SK-N-SH (cell line): ENCODE measurements around the gene PCMT1. TPM values are rescaled to one million over a fixed set of nuclear protein-coding genes. Genes with fewer than 3 reads are reported as not detected.

Experiments used
- CTCF ChIA-PET: fragments of 300-600, 350-600 bp; formaldehyde crosslinking; extraction: SDS; loops from one replicate; lab custom pipeline; 2021; lab: Yijun Ruan, JAX
- POLR2A ChIA-PET: fragments of 350-600 bp; sonication (Branson Sonifier 250); formaldehyde crosslinking; extraction: SDS; loops from one replicate; lab custom pipeline; 2020; ENCODE audit warnings: antibody characterized with exemption, inconsistent platforms; lab: Yijun Ruan, JAX
- DNase-seq: peaks from one replicate; pipeline ENCODE4 v3.0.0; 2012
- H2AFZ ChIP-seq: fragments of 200-600 bp; sonication (generic); 2 replicates; pipeline ENCODE4 v1.8.1; 2016; ENCODE audit warnings: antibody characterized with exemption, mild to moderate bottlenecking, low read depth
- H3F3A ChIP-seq: fragments of 200-600 bp; sonication (generic); replicated peaks from 2 replicates; pipeline ENCODE3; 2016; ENCODE audit warnings: antibody characterized with exemption, mild to moderate bottlenecking; ENCODE audit not compliant: insufficient read depth
- H3K27ac ChIP-seq, 2 experiments: fragments of 200-500 bp in 1 of 2; fragments of 200-600 bp in 1 of 2; sonication (Bioruptor generic) in 1 of 2; sonication (generic), shearing (Covaris generic) in 1 of 2; 2 replicates each; pipeline versions ENCODE4 v1.5.1 to v1.6.1; 2014 to 2016; ENCODE audit warnings: low read depth in 2 of 2, inconsistent platforms in 1 of 2, low read length in 1 of 2, mild to moderate bottlenecking in 1 of 2, mixed read lengths in 1 of 2
- H3K27me3 ChIP-seq: fragments of 200-600 bp; sonication (generic), shearing (Covaris generic); 2 replicates; pipeline ENCODE4 v1.6.1; 2016; ENCODE audit warnings: mixed run types; ENCODE audit not compliant: insufficient read depth
- H3K36me3 ChIP-seq, 2 experiments: fragments of 200-500 bp in 1 of 2; fragments of 200-600 bp in 1 of 2; sonication (Bioruptor generic) in 1 of 2; sonication (generic) in 1 of 2; replicated peaks in 1 of 2; 2 replicates each; pipeline versions ENCODE3 to v1.5.1; 2014 to 2016; ENCODE audit warnings: low read length in 1 of 2, mild to moderate bottlenecking in 1 of 2; ENCODE audit not compliant: insufficient read depth in 2 of 2, control insufficient read depth in 1 of 2
- H3K4me1 ChIP-seq, 2 experiments: fragments of 200-500 bp in 1 of 2; fragments of 200-600 bp in 1 of 2; sonication (Bioruptor generic) in 1 of 2; sonication (generic), shearing (Covaris generic) in 1 of 2; 2 replicates each; pipeline versions ENCODE4 v1.5.1 to v1.6.1; 2014 to 2016; ENCODE audit warnings: low read depth in 1 of 2, low read length in 1 of 2, mixed run types in 1 of 2; ENCODE audit not compliant: insufficient read depth in 2 of 2, control insufficient read depth in 1 of 2
- H3K4me2 ChIP-seq: fragments of 200-600 bp; sonication (generic), shearing (Covaris generic); 2 replicates; pipeline ENCODE4 v1.6.1; 2017; ENCODE audit warnings: mixed run types
- H3K4me3 ChIP-seq, 2 experiments: fragments of 200-500 bp in 1 of 2; fragments of 200-600 bp in 1 of 2; sonication (Bioruptor generic) in 1 of 2; sonication (generic), shearing (Covaris generic) in 1 of 2; 2 replicates each; pipeline versions ENCODE4 v1.5.1 to v1.8.1; 2014 to 2016; ENCODE audit warnings: low read depth in 2 of 2, inconsistent platforms in 1 of 2, low read length in 1 of 2, mild to moderate bottlenecking in 1 of 2, mixed read lengths in 1 of 2, moderate library complexity in 1 of 2
- H3K79me2 ChIP-seq: fragments of 200-600 bp; sonication (generic); 2 replicates; pipeline ENCODE4 v1.8.1; 2017; ENCODE audit warnings: mild to moderate bottlenecking; ENCODE audit not compliant: insufficient read depth
- H3K9ac ChIP-seq: fragments of 200-600 bp; sonication (generic); 2 replicates; pipeline ENCODE4 v1.6.1; 2017; ENCODE audit warnings: mixed run types
- H3K9me2 ChIP-seq: fragments of 200-600 bp; sonication (generic); 2 replicates; pipeline ENCODE4 v1.6.1; 2017; ENCODE audit warnings: mixed run types
- H3K9me3 ChIP-seq: fragments of 200-600 bp; sonication (generic); 2 replicates; pipeline ENCODE4 v1.6.1; 2017; ENCODE audit warnings: mixed run types, mild to moderate bottlenecking, moderate library complexity
- H4K20me1 ChIP-seq: fragments of 200-600 bp; sonication (generic); 2 replicates; pipeline ENCODE4 v1.6.1; 2017; ENCODE audit warnings: mild to moderate bottlenecking, mixed run types; ENCODE audit not compliant: insufficient read depth
- CHD2 ChIP-seq: fragments of 150-350 bp; IDR thresholded peaks from 2 replicates; pipeline ENCODE4 v1.6.1; 2018; ENCODE audit warnings: low read length; ENCODE audit not compliant: partially characterized antibody
- CTCF ChIP-seq: fragments of 200-600 bp; sonication (generic); IDR thresholded peaks from 2 replicates; pipeline ENCODE4 v1.6.1; 2017; ENCODE audit warnings: antibody characterized with exemption, mild to moderate bottlenecking, moderate library complexity
- EP300 ChIP-seq, 2 experiments: IDR thresholded peaks; 2 replicates each; pipeline versions ENCODE4 v1.4.0 to v1.6.1; 2012; ENCODE audit warnings: borderline replicate concordance in 1 of 2, low read depth in 1 of 2, low read length in 1 of 2
- FOSL2 ChIP-seq: IDR thresholded peaks from 2 replicates; pipeline ENCODE4 v1.4.0; 2012; ENCODE audit warnings: low read depth, mild to moderate bottlenecking, moderate library complexity, borderline replicate concordance
- FOXJ3 ChIP-seq: sonication (generic); formaldehyde crosslinking; IDR thresholded peaks from 2 replicates; pipeline ENCODE4 v1.5.1; 2020; ENCODE audit warnings: mild to moderate bottlenecking, missing genetic modification reagents
- FOXM1 ChIP-seq: IDR thresholded peaks from 2 replicates; pipeline ENCODE4 v1.4.0; 2012; ENCODE audit warnings: low read depth, mild to moderate bottlenecking
- GABPA ChIP-seq: IDR thresholded peaks from 2 replicates; pipeline ENCODE4 v1.4.0; 2012; ENCODE audit warnings: low read depth, mild to moderate bottlenecking
- GATA2 ChIP-seq: sonication (generic); formaldehyde crosslinking; IDR thresholded peaks from 2 replicates; pipeline ENCODE4 v1.5.0; 2020; ENCODE audit warnings: mild to moderate bottlenecking, missing genetic modification reagents
- MAX ChIP-seq: IDR thresholded peaks from 2 replicates; pipeline ENCODE4 v1.4.0; 2012; ENCODE audit warnings: low read depth
- MEF2A ChIP-seq: IDR thresholded peaks from 2 replicates; pipeline ENCODE4 v1.4.0; 2012; ENCODE audit warnings: low read depth, borderline replicate concordance
- MXI1 ChIP-seq: IDR thresholded peaks from 2 replicates; pipeline ENCODE4 v1.6.1; 2012; ENCODE audit warnings: mild to moderate bottlenecking, low read depth, low read length, improper control_type of control experiment
- PBX3 ChIP-seq: IDR thresholded peaks from 2 replicates; pipeline ENCODE4; 2012
- RAD21 ChIP-seq: IDR thresholded peaks from 2 replicates; pipeline ENCODE4 v1.6.1; 2012; ENCODE audit warnings: mild to moderate bottlenecking, low read length
- RFX5 ChIP-seq: IDR thresholded peaks from 2 replicates; pipeline ENCODE4 v1.6.1; 2012; ENCODE audit warnings: mild to moderate bottlenecking, improper control_type of control experiment, low read length
- RXRA ChIP-seq: IDR thresholded peaks from 2 replicates; pipeline ENCODE4 v1.4.0; 2012; ENCODE audit warnings: low read depth, mild to moderate bottlenecking, borderline replicate concordance
- SIN3A ChIP-seq: IDR thresholded peaks from 2 replicates; pipeline ENCODE4 v1.6.1; 2012; ENCODE audit warnings: low read depth, mild to moderate bottlenecking, low read length, moderate library complexity, borderline replicate concordance
- TAF1 ChIP-seq: IDR thresholded peaks from 2 replicates; pipeline ENCODE4 v1.6.1; 2012; ENCODE audit warnings: low read depth, mild to moderate bottlenecking, low read length, moderate library complexity, borderline replicate concordance
- WGBS: methylation state at CpG from one replicate; pipeline ENCODE4 v1.1.6; 2017; ENCODE audit warnings: low lambda C conversion rate; 5-methylcytosine and 5-hydroxymethylcytosine counted together
- polyA plus RNA-seq, 3 experiments: library from polyadenylated mRNA; depleted of rRNA; stranded (reverse); fragments of >200 nt; gene quantifications; 2 replicates each; pipeline ENCODE4 v1.2.3, GENCODE V29; 2012
- TF ChIP-seq, protein P1 (sequence below): fragments of 150-350 bp; IDR thresholded peaks from 2 replicates; pipeline ENCODE4 v1.6.1; 2016; ENCODE audit warnings: mild to moderate bottlenecking, low read depth, low read length
- TF ChIP-seq, protein P2 (sequence below): IDR thresholded peaks from 2 replicates; pipeline ENCODE4 v1.4.0; 2012; ENCODE audit warnings: low read depth, borderline replicate concordance
- TF ChIP-seq, protein P3 (sequence below): IDR thresholded peaks from 2 replicates; pipeline ENCODE4 v1.4.0; 2012; ENCODE audit warnings: low read depth, borderline replicate concordance

The PCMT1 gene
- polyA plus RNA-seq, 1 of the 3 experiments (the other 2 are of a cell fraction), result 190 TPM

- CTCF ChIA-PET, result no interaction called here
- no peak for DNase-seq
- Histone ChIP-seq H2AFZ (no peak overlapping the region), H3K4me3 (no peak overlapping the region), H3K27me3 (no peaks in the 10 kb centered on the region), H3K9ac (no peak overlapping the region), H3K36me3 (peaks cover 19 to 29% of the 10 kb centered on the region in 2 experiments), H3K9me3 (no peaks in the 10 kb centered on the region), H3F3A (no peaks in the 10 kb centered on the region), H3K4me1 (no peaks in the 10 kb centered on the region), H3K4me2 (no peak overlapping the region), H3K9me2 (no peaks in the 10 kb centered on the region), H3K79me2 (no peaks in the 10 kb centered on the region), H3K27ac (no peak overlapping the region), H4K20me1 (no peaks in the 10 kb centered on the region)
- WGBS, result 96% methylated on average over 7 of the region's 7 CpGs
- TF ChIP-seq RFX5 (no peak), RXRA (no peak), GABPA (no peak), FOSL2 (no peak), MAX (no peak), GATA2 (no peak), CHD2 (no peak), TAF1 (no peak), RAD21 (no peak), FOXM1 (no peak), CTCF (no peak), EP300 (IDR thresholded peaks at IDR 0.05; ENCODE audit: borderline replicate concordance in 1 of 2, low read depth in 1 of 2, low read length in 1 of 2) (no peak), SIN3A (no peak), MXI1 (no peak), PBX3 (no peak), FOXJ3 (CRISPR knock-in tag) (no peak), MEF2A (no peak)
- TF ChIP-seq, protein P1, sequence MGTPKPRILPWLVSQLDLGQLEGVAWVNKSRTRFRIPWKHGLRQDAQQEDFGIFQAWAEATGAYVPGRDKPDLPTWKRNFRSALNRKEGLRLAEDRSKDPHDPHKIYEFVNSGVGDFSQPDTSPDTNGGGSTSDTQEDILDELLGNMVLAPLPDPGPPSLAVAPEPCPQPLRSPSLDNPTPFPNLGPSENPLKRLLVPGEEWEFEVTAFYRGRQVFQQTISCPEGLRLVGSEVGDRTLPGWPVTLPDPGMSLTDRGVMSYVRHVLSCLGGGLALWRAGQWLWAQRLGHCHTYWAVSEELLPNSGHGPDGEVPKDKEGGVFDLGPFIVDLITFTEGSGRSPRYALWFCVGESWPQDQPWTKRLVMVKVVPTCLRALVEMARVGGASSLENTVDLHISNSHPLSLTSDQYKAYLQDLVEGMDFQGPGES, result no peak
- TF ChIP-seq, protein P2, sequence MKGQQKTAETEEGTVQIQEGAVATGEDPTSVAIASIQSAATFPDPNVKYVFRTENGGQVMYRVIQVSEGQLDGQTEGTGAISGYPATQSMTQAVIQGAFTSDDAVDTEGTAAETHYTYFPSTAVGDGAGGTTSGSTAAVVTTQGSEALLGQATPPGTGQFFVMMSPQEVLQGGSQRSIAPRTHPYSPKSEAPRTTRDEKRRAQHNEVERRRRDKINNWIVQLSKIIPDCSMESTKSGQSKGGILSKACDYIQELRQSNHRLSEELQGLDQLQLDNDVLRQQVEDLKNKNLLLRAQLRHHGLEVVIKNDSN, result no peak
- TF ChIP-seq, protein P3, sequence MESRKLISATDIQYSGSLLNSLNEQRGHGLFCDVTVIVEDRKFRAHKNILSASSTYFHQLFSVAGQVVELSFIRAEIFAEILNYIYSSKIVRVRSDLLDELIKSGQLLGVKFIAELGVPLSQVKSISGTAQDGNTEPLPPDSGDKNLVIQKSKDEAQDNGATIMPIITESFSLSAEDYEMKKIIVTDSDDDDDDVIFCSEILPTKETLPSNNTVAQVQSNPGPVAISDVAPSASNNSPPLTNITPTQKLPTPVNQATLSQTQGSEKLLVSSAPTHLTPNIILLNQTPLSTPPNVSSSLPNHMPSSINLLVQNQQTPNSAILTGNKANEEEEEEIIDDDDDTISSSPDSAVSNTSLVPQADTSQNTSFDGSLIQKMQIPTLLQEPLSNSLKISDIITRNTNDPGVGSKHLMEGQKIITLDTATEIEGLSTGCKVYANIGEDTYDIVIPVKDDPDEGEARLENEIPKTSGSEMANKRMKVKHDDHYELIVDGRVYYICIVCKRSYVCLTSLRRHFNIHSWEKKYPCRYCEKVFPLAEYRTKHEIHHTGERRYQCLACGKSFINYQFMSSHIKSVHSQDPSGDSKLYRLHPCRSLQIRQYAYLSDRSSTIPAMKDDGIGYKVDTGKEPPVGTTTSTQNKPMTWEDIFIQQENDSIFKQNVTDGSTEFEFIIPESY, result no peak
- POLR2A ChIA-PET, result no interaction called here
These were observed 81.3 kb downstream of the PCMT1 start for GRCh38 chr6:149830731-149831307.
